ENCODE results near the gene NEURL2. TPM values are rescaled to one million over a fixed set of nuclear protein-coding genes. Genes with fewer than 3 reads are reported as not detected.

NEURL2 gene, protein sequence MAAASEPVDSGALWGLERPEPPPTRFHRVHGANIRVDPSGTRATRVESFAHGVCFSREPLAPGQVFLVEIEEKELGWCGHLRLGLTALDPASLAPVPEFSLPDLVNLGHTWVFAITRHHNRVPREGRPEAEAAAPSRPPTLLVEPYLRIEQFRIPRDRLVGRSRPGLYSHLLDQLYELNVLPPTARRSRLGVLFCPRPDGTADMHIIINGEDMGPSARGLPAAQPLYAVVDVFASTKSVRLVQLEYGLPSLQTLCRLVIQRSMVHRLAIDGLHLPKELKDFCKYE
- 15.2 TPM for total RNA-seq

GRCh38 chr20:45890985-45891983 lies at the start of gene NEURL2, which contains the start of gene CTSA:
Gene NEURL2, minus strand, starts transcription at chr20:45891208. Its CDS starts 217 bp downstream, at chr20:45890991.
Gene CTSA, plus strand, starts transcription at chr20:45891335. Its CDS starts 234 bp downstream, at chr20:45891569.
- no peaks in the 10 kb centered on the region for H3K9me3 ChIP-seq
- intact Hi-C loops (cut with DNase I): loop anchor here (2.0 kb wide), 1 partner anchor 44 kb away; the partner anchor contains the start of gene PCIF1
- H3K4me3 ChIP-seq: peak within 1 kb of the TSS; percentile 67 to 92
- TF ChIP-seq, protein P1, sequence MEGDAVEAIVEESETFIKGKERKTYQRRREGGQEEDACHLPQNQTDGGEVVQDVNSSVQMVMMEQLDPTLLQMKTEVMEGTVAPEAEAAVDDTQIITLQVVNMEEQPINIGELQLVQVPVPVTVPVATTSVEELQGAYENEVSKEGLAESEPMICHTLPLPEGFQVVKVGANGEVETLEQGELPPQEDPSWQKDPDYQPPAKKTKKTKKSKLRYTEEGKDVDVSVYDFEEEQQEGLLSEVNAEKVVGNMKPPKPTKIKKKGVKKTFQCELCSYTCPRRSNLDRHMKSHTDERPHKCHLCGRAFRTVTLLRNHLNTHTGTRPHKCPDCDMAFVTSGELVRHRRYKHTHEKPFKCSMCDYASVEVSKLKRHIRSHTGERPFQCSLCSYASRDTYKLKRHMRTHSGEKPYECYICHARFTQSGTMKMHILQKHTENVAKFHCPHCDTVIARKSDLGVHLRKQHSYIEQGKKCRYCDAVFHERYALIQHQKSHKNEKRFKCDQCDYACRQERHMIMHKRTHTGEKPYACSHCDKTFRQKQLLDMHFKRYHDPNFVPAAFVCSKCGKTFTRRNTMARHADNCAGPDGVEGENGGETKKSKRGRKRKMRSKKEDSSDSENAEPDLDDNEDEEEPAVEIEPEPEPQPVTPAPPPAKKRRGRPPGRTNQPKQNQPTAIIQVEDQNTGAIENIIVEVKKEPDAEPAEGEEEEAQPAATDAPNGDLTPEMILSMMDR (IDR thresholded peaks at IDR 0.05): no peak
- TF ChIP-seq POLR2A (IDR thresholded peaks at IDR 0.05) (no peak), POLR2AphosphoS5 (IDR thresholded peaks at IDR 0.05; ENCODE audit: insufficient read depth in 1 of 2, low read depth in 1 of 2) (peak; percentile 94 to 96)
- peaks cover 0 to 23% of the 10 kb centered on the region in 2 donors for H3K36me3 ChIP-seq
- peaks cover 39% of the 10 kb centered on the region for H3K4me1 ChIP-seq
- DNase-seq (ENCODE audit: extremely low spot score in 2 of 2): no peak
- peak within 1 kb of the TSS; percentile 88 for H3K27ac ChIP-seq
- no peaks in the 10 kb centered on the region for H3K27me3 ChIP-seq

DNA sequence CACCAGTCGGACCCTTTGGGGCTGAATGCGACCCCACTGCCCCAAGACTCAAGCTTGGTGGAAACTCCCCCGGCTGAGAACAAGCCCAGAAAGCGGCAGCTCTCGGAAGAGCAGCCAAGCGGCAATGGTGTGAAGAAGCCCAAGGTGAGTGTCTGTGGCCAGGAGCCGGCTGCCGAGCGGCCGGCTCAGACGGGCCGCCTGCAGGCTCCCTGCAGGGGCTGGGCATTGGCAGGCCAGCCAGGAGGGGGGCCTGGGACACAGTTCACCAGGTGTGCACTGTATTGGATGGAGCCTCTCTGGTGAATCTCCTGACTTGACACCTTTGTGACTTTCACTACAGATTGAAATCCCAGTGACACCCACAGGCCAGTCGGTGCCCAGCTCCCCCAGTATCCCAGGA lies 49.5 kb upstream of the NEURL2 start:
- TF ChIP-seq POLR2AphosphoS5 (IDR thresholded peaks at IDR 0.05; ENCODE audit: insufficient read depth in 1 of 2, low read depth in 1 of 2) (no peak), POLR2A (IDR thresholded peaks at IDR 0.05) (no peak)
- TF ChIP-seq, protein P1 (IDR thresholded peaks at IDR 0.05): no peak
- no peak overlapping the region for H3K27ac ChIP-seq
- peaks cover 8 to 80% of the 10 kb centered on the region in 2 donors for H3K36me3 ChIP-seq
- H3K4me3 ChIP-seq: no peak overlapping the region
- no peaks in the 10 kb centered on the region for H3K27me3 ChIP-seq
- intact Hi-C loops (cut with DNase I): no loop called here
- H3K4me1 ChIP-seq: peaks cover 18% of the 10 kb centered on the region
- DNase-seq (ENCODE audit: extremely low spot score in 2 of 2): no peak
- no peaks in the 10 kb centered on the region for H3K9me3 ChIP-seq

DNA sequence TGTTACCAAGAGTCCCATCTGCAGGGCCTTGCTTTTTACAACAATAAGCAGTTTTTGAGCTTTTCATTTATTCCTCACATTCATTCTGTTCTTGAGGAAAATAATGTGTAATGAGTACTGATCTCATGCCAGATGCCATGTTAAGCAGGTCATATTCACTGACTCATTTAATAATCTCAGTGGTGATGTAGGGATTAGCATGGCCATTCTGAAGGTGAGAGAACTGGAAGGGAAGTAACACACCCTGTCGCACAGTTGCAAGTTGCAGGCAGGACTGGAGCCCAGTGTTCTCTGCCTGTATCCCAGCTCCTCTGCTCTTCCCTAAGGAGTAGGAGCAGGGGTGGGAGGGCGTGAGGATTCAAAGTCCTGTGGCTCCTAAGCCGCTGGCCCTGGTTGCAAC lies 49.0 kb upstream of the NEURL2 start:
- Histone ChIP-seq H3K27ac (no peak overlapping the region), H3K36me3 (peaks cover 8 to 76% of the 10 kb centered on the region in 2 donors), H3K9me3 (no peaks in the 10 kb centered on the region), H3K4me1 (peaks cover 18% of the 10 kb centered on the region), H3K27me3 (no peaks in the 10 kb centered on the region), H3K4me3 (no peak overlapping the region)
- intact Hi-C loops (cut with DNase I): no loop called here
- DNase-seq (ENCODE audit: extremely low spot score in 2 of 2): no peak
- TF ChIP-seq, protein P1 (IDR thresholded peaks at IDR 0.05): no peak
- TF ChIP-seq POLR2AphosphoS5 (IDR thresholded peaks at IDR 0.05; ENCODE audit: insufficient read depth in 1 of 2, low read depth in 1 of 2) (no peak), POLR2A (IDR thresholded peaks at IDR 0.05) (no peak)

DNA sequence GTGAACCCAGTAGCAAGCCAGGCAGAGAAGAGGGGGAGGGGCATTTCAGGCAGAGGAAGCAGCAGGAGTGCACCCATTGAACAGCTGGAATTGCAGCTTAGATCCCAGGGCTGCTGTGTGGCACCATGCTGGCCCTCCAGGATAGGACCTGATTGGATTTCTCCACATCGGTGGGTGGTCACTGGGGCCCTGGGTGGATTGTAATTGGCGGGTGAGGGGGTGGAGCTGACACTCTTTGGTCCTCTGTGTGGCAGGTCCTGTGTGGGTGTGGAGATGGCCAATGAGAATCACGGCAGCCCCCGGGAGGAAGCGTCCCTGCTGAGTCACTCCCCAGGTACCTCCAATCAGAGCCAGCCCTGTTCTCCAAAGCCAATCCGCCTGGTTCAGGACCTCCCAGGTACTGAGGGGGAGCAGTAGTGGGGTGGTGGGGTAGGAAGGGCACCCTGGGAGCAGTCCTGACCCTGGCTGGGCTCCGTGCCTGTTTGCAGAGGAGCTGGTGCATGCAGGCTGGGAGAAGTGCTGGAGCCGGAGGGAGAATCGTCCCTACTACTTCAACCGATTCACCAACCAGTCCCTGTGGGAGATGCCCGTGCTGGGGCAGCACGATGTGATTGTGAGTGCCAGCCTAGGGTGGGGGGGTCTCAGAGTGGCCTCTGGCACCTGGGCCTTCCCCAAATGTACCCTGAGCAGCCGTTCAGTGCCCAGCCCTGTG lies 47.9 kb upstream of the NEURL2 start:
- DNase-seq (ENCODE audit: extremely low spot score in 2 of 2): no peak
- H3K36me3 ChIP-seq: peaks cover 8 to 64% of the 10 kb centered on the region in 2 donors
- H3K4me3 ChIP-seq: no peak overlapping the region
- H3K27ac ChIP-seq: no peak overlapping the region
- TF ChIP-seq POLR2A (IDR thresholded peaks at IDR 0.05) (no peak), POLR2AphosphoS5 (IDR thresholded peaks at IDR 0.05; ENCODE audit: insufficient read depth in 1 of 2, low read depth in 1 of 2) (no peak)
- TF ChIP-seq, protein P1 (IDR thresholded peaks at IDR 0.05): no peak
- no peaks in the 10 kb centered on the region for H3K9me3 ChIP-seq
- intact Hi-C loops (cut with DNase I): no loop called here
- peaks cover 20% of the 10 kb centered on the region for H3K4me1 ChIP-seq
- no peaks in the 10 kb centered on the region for H3K27me3 ChIP-seq
